NCI-H128 (cell line): ENCODE results near the gene NOL4L.
"Not testable (repeated sequence)": the region's sequence is repeated elsewhere in the genome, so short reads cannot be mapped to it uniquely, and the experiment has no call there.

Source experiments
- DNase-seq: peaks from one replicate; lab custom pipeline; 2025; ENCODE audit not compliant: unreplicated experiment; lab: John Stamatoyannopoulos, UW

The NOL4L gene

GRCh38 chr20:32474009-32474716 lies 111.0 kb downstream of the NOL4L start:
- DNase-seq: no peak

GRCh38 chr20:32473231-32474008 lies 111.7 kb downstream of the NOL4L start:
- DNase-seq: no peak

- no peak for DNase-seq
Measured at GRCh38 chr20:32472581-32473207, 112.4 kb downstream of the NOL4L start.

GRCh38 chr20:32470940-32471339 lies 114.2 kb downstream of the NOL4L start:
- no peak for DNase-seq

- DNase-seq: no peak
Measured at GRCh38 chr20:32470025-32470861, 114.9 kb downstream of the NOL4L start.

- no peak for DNase-seq
Measured at GRCh38 chr20:32468860-32469259, 116.3 kb downstream of the NOL4L start.

- DNase-seq: no peak
Measured at GRCh38 chr20:32468313-32468640, 116.9 kb downstream of the NOL4L start.

- DNase-seq: no peak
Measured at GRCh38 chr20:32467506-32468312, 117.4 kb downstream of the NOL4L start.

GRCh38 chr20:32466739-32467505 lies 118.2 kb downstream of the NOL4L start:
- DNase-seq: no peak

GRCh38 chr20:32465901-32466675 lies 119.0 kb downstream of the NOL4L start:
- not testable (repeated sequence) for DNase-seq

- DNase-seq: no peak
Measured at GRCh38 chr20:32465092-32465900, 119.8 kb downstream of the NOL4L start.

- no peak for DNase-seq
Measured at GRCh38 chr20:32464401-32465091, 120.6 kb downstream of the NOL4L start.

GRCh38 chr20:32463642-32464400 lies 121.3 kb downstream of the NOL4L start:
- no peak for DNase-seq

- DNase-seq: no peak
Measured at GRCh38 chr20:32462900-32463641, 122.1 kb downstream of the NOL4L start.

- no peak for DNase-seq
Measured at GRCh38 chr20:32461836-32462600, 123.1 kb downstream of the NOL4L start.
